ENCODE measurements around the gene GTPBP2.
"Not testable (repeated sequence)": the region's sequence is repeated elsewhere in the genome, so short reads cannot be mapped to it uniquely, and the experiment has no call there.

GTPBP2 gene

DNA sequence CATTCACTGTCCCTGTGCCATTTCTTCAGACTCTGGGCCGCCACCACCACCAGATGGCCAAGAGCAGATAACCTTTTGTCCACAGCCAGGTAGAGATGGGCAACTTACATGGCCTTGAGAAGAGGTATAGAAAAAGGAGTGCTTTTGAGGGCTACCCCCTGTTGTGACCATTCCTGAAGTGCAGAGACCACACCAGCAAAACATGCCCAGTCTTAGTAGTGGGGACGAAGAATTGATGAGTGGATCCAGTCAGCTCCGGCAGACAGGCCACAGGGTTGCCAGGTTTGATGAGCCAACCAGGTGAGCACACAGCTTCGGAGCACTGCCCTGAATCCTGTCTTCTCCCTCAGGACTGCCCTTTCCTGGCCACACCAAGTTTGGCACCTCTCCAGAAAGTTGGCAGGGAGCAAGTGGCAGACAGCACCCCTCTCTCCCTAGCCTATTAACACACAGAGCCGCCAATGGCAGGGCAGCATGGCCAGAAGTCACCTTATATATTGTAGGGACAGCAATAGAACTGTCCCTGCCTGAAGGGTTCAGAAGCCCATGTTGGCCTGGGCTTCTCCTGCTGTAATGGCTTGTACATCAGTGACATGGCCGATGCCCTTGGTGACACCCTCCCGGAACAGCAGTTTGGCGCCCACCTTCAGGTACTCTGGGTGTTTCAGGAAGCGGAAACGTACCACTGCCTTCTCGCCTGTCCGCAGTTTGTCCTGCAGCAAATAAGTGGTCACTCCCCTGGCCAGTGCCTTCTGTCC, 7.8 kb downstream of the GTPBP2 start:
- DNase-seq: no peak
- H3K4me3 Mint-ChIP-seq: no peak overlapping the region
- ATAC-seq: peak; percentile 26
- H3K9me3 Mint-ChIP-seq: no peaks in the 10 kb centered on the region
- peak overlapping the region in 1 of 2 donors; percentile 97 for H3K27ac Mint-ChIP-seq
- H3K4me1 Mint-ChIP-seq: peaks cover 20% of the 10 kb centered on the region
- H3K27me3 Mint-ChIP-seq: no peaks in the 10 kb centered on the region

DNA sequence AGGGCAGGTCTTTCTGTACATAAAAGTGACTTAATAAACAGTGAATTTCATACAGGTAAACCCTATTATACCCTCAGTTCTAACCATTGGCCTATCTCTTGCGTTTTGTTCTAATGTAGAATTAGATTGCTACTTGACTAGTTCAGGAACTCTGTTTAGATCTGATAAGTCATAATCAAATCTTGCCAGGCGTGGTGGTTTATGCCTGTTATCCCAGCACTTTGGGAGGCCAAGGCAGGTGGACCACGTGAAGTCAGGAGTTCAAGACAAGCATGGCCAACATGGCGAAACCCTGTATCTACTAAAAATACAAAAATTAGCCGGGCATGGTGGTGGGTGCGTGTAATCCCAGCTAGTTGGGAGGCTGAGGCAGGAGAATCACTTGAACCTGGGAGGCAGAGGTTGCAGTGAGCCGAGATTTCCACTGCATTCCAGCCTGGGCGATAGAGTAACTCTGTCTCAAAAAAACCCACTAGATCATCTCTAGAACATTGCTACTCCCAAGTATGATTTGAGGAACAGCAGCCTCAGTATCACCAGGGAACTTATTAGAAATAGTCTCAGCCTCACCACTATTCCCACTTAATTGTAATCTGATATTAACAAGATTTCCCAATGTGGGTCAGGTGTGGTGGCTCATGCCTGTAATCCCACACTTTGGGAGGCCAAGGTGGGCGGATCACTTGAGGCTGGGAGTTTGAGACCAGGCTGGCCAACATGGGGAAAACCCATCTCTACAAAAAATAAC, 12.2 kb downstream of the GTPBP2 start:
- Mint-ChIP-seq H3K4me3 (no peak overlapping the region), H3K27me3 (no peaks in the 10 kb centered on the region), H3K27ac (peak overlapping the region in 1 of 2 donors; percentile 81), H3K9me3 (no peaks in the 10 kb centered on the region), H3K4me1 (peaks cover 6% of the 10 kb centered on the region)
- no peak for DNase-seq
- ATAC-seq: no peak

GRCh38 chr6:43614396-43614730, 14.7 kb downstream of the GTPBP2 start:
- DNase-seq: no peak
- peak overlapping the region in 1 of 2 donors; percentile 56 for H3K27ac Mint-ChIP-seq
- H3K4me3 Mint-ChIP-seq: no peak overlapping the region
- H3K9me3 Mint-ChIP-seq: no peaks in the 10 kb centered on the region
- no peaks in the 10 kb centered on the region for H3K4me1 Mint-ChIP-seq
- ATAC-seq: no peak
- H3K27me3 Mint-ChIP-seq: no peaks in the 10 kb centered on the region

DNA sequence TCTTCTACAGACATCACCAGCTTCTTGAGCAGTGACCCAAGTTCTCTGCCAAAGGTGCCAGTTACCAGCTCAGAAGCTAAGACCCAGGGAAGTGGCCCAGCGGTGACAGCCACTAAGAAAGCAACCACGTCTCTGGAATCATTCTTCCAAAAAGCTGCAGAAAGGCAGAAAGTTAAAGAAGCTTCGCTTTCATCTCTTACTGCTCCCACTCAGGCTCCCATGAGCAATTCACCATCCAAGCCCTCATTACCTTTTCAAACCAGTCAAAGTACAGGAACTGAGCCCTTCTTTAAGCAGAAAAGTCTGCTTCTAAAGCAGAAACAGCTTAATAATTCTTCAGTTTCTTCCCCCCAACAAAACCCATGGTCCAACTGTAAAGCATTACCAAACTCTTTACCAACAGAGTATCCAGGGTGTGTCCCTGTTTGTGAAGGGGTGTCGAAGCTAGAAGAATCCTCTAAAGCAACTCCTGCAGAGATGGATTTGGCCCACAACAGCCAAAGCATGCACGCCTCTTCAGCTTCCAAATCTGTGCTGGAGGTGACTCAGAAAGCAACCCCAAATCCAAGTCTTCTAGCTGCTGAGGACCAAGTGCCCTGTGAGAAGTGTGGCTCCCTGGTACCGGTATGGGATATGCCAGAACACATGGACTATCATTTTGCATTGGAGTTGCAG, 15.2 kb downstream of the GTPBP2 start:
- Mint-ChIP-seq H3K27me3 (no peaks in the 10 kb centered on the region), H3K27ac (peak overlapping the region in 1 of 2 donors; percentile 56), H3K4me1 (no peaks in the 10 kb centered on the region), H3K4me3 (no peak overlapping the region), H3K9me3 (no peaks in the 10 kb centered on the region)
- DNase-seq (no peak), ATAC-seq (no peak)

GRCh38 chr6:43610431-43610830, 18.6 kb downstream of the GTPBP2 start:
- Mint-ChIP-seq H3K9me3 (no peaks in the 10 kb centered on the region), H3K27me3 (no peaks in the 10 kb centered on the region), H3K4me3 (no peak overlapping the region), H3K4me1 (peaks cover 5% of the 10 kb centered on the region), H3K27ac (peak overlapping the region in 1 of 2 donors; percentile 61)
- ATAC-seq (no peak), DNase-seq (no peak)

- Mint-ChIP-seq H3K27ac (no peak overlapping the region), H3K9me3 (no peaks in the 10 kb centered on the region), H3K27me3 (no peaks in the 10 kb centered on the region), H3K4me3 (no peak overlapping the region), H3K4me1 (peaks cover 5% of the 10 kb centered on the region)
- ATAC-seq (no peak), DNase-seq (no peak)
Measured at GRCh38 chr6:43609402-43609801, 19.7 kb downstream of the GTPBP2 start.

- DNase-seq (no peak), ATAC-seq (no peak)
- H3K4me3 Mint-ChIP-seq: no peak overlapping the region
- no peaks in the 10 kb centered on the region for H3K9me3 Mint-ChIP-seq
- no peaks in the 10 kb centered on the region for H3K27me3 Mint-ChIP-seq
- H3K27ac Mint-ChIP-seq: peak overlapping the region in 1 of 2 donors; percentile 26
- H3K4me1 Mint-ChIP-seq: peaks cover 5% of the 10 kb centered on the region
Measured at GRCh38 chr6:43608807-43609206, 20.3 kb downstream of the GTPBP2 start.

DNA sequence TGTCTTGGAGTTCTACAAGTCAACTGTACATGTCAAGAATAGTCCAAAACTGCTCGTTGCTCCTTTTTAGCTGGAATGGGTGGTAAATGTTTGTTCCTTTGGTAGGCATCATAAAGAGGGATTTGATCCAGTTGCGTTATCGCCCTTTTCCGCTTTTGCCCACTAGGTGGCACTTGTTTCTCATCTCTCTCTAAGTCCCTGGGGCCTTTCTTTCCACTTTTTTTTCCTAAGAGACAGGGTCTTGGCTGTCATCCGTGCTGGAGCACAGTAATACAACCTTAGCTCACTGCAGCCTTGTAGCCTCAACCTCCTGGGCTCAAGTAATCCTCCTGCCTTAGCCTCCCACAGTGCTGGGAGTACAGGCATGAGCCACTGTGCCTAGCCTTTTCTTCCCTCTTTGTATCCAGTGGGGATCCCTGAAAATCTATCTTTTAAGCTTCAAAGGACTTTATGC, 20.7 kb downstream of the GTPBP2 start:
- Mint-ChIP-seq H3K9me3 (no peaks in the 10 kb centered on the region), H3K4me1 (peaks cover 5% of the 10 kb centered on the region), H3K27ac (no peak overlapping the region), H3K4me3 (no peak overlapping the region), H3K27me3 (no peaks in the 10 kb centered on the region)
- ATAC-seq (peak; percentile 57), DNase-seq (peak in 1 of 2 donors; percentile 36)

DNA sequence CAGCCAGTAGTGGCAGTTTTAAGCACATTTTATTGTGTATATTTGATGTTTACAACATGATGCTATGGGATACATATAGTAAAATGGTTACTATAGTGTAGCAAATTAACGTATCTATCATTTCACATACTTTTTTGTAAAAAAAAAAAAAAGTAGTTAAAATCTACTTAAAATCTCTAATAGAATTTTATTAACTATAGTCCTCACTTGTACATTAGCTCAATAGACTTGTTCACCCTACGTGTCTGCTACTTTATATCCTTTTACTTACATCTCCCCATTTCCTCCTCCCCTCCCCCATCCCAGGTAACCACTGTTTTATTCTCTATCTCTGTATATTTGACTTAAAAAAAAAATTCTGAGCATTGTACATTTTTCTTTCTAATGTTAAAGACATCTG, 23.0 kb downstream of the GTPBP2 start:
- Mint-ChIP-seq H3K27me3 (no peaks in the 10 kb centered on the region), H3K9me3 (no peaks in the 10 kb centered on the region), H3K4me3 (no peak overlapping the region), H3K4me1 (peaks cover 5% of the 10 kb centered on the region), H3K27ac (no peak overlapping the region)
- DNase-seq: no peak
- no peak for ATAC-seq

GRCh38 chr6:43604174-43604573, 24.9 kb downstream of the GTPBP2 start:
- no peaks in the 10 kb centered on the region for H3K27me3 Mint-ChIP-seq
- ATAC-seq: no peak
- DNase-seq: no peak
- H3K9me3 Mint-ChIP-seq: no peaks in the 10 kb centered on the region
- no peak overlapping the region for H3K27ac Mint-ChIP-seq
- H3K4me1 Mint-ChIP-seq: peaks cover 5% of the 10 kb centered on the region
- H3K4me3 Mint-ChIP-seq: no peak overlapping the region

DNA sequence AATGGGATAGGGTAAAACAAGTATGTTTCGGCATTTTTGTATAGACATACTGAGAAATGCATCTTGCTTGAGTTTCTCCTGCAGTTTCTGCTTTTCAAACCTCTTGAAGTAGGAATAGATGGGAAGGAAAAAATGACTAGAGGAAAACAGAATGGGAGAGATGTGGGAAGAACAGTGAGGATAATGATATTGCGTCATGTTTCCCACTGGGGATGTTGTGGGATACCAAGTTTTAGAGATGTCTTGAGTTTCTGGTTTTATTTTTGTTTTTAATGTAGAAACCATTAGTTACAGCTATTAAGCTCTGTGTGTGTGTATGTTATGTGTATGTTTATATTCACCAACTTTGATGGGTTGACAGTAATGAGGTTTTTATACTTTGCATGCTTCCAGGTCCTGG, 28.5 kb downstream of the GTPBP2 start:
- Mint-ChIP-seq H3K4me1 (no peaks in the 10 kb centered on the region), H3K27ac (no peak overlapping the region), H3K9me3 (no peaks in the 10 kb centered on the region), H3K4me3 (no peak overlapping the region), H3K27me3 (no peaks in the 10 kb centered on the region)
- no peak for ATAC-seq
- DNase-seq: no peak

- Mint-ChIP-seq H3K27ac (no peak overlapping the region), H3K4me3 (no peak overlapping the region), H3K27me3 (no peaks in the 10 kb centered on the region), H3K4me1 (no peaks in the 10 kb centered on the region), H3K9me3 (no peaks in the 10 kb centered on the region)
- no peak for DNase-seq
- no peak for ATAC-seq
Measured at GRCh38 chr6:43593938-43594337, 35.1 kb downstream of the GTPBP2 start.

GRCh38 chr6:43589564-43589963, 39.5 kb downstream of the GTPBP2 start:
- not testable (repeated sequence) for ATAC-seq, H3K4me3 Mint-ChIP-seq, H3K27me3 Mint-ChIP-seq, DNase-seq, H3K9me3 Mint-ChIP-seq, H3K4me1 Mint-ChIP-seq
- peak overlapping the region in 1 of 2 donors; percentile 27 for H3K27ac Mint-ChIP-seq

- H3K9me3 Mint-ChIP-seq: no peaks in the 10 kb centered on the region
- H3K27me3 Mint-ChIP-seq: no peaks in the 10 kb centered on the region
- no peak overlapping the region for H3K4me3 Mint-ChIP-seq
- H3K27ac Mint-ChIP-seq: peak overlapping the region in 1 of 2 donors; percentile 69
- H3K4me1 Mint-ChIP-seq: peaks cover 20% of the 10 kb centered on the region
- ATAC-seq (no peak), DNase-seq (no peak)
Measured at GRCh38 chr6:43588194-43588593, 40.9 kb downstream of the GTPBP2 start.

DNA sequence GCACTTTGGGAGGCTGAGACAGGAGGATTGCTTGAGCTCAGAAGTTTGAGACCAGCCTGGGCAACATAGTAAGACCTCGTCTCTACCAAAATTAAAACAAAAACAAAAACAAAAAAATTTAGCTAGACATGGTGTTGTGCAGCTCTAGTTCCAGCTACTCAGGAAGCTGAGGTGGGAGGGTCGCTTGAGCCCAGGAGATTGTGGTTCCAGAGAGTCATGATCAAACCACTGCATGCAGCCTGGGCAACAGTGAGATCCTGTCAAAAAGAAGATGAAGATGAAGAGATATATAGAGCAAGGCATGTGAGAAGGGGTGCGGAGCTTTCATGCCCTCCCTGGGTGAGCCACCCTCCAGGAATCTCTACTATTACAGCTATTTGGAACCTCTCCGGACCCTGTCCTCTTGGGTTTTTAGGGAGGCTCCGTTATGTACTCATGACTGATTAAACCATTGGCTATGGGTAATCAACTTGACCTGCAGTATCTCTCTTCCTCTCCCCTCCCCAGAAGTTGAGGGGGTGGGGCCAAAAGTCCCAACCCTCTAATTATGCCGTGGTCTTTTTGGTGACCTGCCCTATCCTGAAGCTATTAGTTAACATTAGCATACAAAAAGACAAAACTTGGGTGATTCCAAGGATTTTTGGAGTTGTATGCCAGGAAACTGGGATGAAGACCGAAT, 44.0 kb downstream of the GTPBP2 start:
- peak overlapping the region in 1 of 2 donors; percentile 65 for H3K27ac Mint-ChIP-seq
- H3K27me3 Mint-ChIP-seq: no peaks in the 10 kb centered on the region
- peaks cover 30% of the 10 kb centered on the region for H3K4me1 Mint-ChIP-seq
- DNase-seq (no peak), ATAC-seq (peak; percentile 54)
- no peaks in the 10 kb centered on the region for H3K9me3 Mint-ChIP-seq
- H3K4me3 Mint-ChIP-seq: no peak overlapping the region

All from stimulated activated naive CD8-positive, alpha-beta T cell treated with anti-CD3 and anti-CD28 coated beads, Interleukin-15, amount 100 ng/mL, for 72 hours (primary cell).